ENCODE results near the gene DYNC1H1.
"Not testable (repeated sequence)": the region's sequence is repeated elsewhere in the genome, so short reads cannot be mapped to it uniquely, and the experiment has no call there.

DYNC1H1 gene

GRCh38 chr14:101965770-101966722, 1.7 kb downstream of the DYNC1H1 start:
- no peak for DNase-seq

DNA sequence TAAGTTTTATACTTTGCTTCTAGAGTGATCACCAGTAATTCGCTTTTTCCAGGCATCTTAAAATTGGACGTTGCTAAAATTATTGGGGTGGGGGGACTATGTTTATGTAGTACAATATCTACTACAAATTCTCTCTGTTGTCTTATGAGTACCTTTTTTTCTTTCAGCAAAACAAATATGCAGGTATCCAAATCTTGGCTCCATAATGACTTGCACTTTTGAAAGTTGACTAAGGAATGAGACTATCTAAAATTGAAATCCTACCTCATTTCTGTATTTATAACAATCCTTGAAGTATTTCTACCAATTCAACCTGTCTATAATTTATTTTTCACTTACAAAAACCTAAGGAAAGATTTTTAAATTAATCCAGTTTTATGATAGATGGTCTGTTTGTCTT, 2.4 kb downstream of the DYNC1H1 start:
- no peak for DNase-seq

- DNase-seq: no peak
Measured at GRCh38 chr14:101968186-101968585, 3.8 kb downstream of the DYNC1H1 start.

- DNase-seq: no peak
Measured at GRCh38 chr14:101969481-101969880, 5.1 kb downstream of the DYNC1H1 start.

DNA sequence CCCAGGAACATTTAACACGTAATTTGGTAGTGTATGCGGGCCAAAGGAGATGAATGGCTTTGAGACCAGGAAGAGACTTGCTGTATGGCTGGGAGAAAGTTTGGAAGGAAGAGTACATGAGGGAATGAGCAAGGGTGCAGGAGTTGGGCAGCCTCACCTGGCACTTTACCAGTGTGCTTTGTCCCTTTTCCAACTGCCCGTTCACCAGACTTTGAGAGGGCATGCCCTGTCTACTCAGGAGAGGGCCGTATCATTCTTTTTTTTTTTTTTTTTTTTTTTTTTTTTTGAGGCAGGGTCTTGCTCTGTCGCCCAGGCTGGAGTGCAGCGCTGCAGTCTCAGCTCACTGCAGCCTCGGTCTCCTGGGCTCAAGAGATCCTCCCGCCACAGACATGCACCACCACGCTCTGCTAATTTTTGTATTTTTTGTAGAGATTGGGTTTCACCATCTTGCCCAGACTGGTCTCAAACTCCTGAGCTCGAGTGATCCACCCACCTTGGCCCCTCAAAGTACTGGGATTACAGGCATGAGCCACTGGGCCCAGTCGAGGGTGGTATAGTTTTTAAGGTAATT, 6.5 kb downstream of the DYNC1H1 start:
- no peak for DNase-seq

- not testable (repeated sequence) for DNase-seq
Measured at GRCh38 chr14:101971458-101971857, 7.1 kb downstream of the DYNC1H1 start.

DNA sequence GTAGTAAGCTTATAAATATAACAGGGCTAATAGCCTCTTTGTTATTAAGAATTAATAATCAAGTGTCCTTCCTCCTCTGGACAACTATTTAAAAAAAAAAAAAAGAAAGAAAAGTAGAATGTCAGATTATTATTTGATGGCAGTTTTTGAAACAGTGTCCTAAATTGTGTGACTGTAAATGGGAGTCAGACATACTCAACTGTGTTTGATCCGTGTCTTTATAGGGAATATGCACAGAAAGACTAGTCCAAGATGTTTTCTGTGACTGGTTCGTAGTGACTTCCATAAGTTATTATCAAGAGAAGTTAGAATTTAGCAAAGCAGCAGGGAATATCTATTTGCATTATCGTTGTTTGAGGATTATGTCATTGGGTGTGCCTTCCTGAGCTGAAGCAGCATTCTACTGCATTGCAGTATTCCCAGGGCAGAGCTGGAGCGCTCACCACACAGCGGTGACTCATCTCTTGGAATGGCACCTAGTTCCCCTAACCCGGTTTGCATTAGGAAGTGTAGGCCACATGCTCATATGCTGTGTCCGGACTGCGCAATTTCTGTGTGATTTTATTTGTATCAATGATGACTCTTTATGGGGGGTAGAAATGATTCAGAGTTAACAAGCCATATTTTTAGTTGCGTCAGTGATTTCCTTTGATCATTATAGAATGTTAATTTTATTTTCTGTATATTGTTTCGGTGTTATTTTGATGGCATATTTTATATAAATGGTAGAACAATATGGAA, 7.9 kb downstream of the DYNC1H1 start:
- no peak for DNase-seq

GRCh38 chr14:101973356-101973755, 9.0 kb downstream of the DYNC1H1 start:
- DNase-seq: no peak

- DNase-seq: no peak
Measured at GRCh38 chr14:101975231-101975630, 10.9 kb downstream of the DYNC1H1 start.

DNA sequence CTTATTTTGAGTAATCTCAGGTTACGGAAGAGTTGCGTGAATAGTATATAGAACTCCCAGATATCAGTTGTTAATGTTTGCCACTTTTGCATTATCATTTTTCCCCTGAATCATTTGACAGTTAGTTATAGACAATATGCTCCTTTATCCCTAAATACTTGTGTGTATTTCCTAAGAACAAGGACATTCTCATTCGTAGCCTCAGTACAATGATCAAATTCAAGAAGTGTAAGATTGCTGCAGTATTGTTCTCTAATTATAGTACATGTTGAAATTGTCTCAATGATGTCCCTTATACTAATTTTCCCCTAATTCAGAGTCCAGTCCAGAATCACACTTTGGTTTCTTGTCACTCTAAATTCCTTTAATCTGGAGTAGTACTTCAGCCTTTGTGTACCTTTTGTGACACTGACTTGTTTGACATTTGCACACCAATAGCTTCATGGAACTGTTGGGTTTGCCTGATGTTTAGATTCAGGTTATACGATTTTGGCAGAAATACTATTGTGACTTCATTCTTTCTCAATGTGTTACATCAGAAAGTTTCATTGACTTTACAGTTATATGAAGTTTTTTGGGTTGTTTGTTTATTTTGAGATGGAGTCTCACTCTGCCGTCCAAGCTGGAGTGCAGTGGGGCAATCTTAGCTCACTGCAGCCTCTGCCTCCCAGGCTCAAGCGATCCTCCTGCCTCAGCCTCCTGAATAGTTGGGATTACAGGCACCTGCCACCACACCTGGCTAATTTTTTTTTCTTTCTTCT, 13.1 kb downstream of the DYNC1H1 start:
- no peak for DNase-seq

GRCh38 chr14:101979666-101980065, 15.3 kb downstream of the DYNC1H1 start:
- DNase-seq: no peak

DNA sequence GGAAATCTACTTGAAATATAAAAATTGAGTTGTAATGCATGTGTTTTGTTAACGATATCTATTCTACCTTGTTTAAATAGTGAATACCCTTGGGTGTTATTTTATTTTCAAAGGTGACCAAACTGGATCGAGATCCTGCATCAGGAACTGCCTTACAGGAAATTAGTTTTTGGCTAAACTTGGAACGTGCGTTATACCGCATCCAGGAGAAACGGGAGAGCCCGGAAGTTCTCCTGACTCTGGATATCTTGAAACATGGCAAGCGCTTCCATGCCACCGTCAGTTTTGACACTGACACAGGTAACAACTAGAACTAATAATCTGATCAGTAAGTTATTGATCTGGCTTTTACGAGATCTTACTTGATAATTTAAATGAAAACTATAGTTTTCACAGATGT, 15.9 kb downstream of the DYNC1H1 start:
- DNase-seq: no peak

GRCh38 chr14:101980700-101981099, 16.3 kb downstream of the DYNC1H1 start:
- DNase-seq: no peak

DNA sequence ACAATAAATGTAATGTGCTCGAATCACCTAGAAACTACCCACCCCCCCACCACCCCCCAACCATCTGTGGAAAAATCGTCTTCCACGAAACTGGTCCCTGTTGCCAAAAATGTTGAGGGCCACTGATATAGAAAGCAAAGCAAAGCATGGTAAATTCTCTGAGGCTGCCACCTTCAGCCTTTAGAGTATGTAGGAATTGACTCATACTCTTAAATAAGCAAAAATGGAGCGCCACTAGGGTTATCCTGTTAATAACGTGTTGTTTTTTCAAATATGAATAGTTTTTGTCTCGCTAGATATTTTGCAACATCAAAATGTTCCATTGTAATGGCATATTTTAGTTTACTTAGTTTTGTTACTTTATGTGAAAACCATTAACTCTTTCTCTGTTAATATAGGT, 18.2 kb downstream of the DYNC1H1 start:
- no peak for DNase-seq

DNA sequence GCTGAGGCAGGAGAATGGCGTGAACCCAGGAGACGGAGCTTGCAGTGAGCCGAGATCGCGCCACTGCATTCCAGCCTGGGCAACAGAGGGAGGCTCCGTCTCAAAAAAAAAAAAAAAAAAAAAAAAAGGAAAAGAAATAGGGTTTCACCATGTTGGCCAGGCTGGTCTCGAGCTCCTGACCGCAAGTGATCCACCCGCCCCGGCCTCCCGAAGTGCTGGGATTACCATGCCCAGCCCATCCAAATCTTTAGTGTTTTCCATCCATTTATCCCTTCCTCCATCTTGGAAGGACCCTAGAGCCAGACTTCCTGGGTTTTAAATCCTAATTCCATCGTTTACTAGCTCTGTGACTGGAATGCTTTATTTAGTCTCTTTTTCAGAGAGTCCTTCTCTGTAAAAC, 20.5 kb downstream of the DYNC1H1 start:
- DNase-seq: not testable (repeated sequence)

DNA sequence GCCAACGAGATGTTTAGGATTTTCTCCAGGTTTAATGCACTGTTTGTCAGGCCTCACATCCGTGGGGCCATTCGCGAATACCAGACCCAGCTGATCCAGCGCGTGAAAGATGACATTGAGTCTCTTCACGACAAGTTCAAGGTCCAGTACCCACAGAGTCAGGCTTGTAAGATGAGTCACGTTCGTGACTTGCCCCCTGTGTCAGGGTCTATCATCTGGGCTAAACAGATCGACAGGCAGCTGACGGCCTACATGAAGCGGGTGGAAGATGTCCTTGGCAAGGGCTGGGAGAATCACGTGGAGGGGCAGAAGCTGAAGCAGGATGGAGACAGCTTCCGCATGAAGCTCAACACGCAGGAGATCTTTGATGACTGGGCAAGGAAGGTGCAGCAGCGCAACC, 21.6 kb downstream of the DYNC1H1 start:
- DNase-seq: no peak

DNA sequence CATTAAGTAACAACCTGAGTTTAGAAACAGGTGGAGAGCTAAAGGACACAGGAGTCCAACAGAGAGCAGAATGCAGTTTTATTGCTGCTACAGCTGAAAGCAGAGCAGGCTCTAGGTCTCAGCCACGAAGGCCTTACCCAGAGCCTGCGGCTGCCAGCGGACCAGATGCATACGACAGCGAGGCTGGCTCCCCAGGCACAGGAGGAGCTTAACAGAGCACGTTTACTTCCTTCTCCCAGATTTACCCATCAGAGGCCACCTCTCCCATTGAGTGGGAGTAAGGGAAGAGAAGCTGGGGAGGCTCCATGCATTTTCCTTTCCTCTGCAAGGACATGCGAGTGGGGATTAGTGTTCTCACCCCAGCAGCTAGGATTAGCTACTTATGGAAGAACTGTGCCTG, 22.6 kb downstream of the DYNC1H1 start:
- DNase-seq: no peak

DNA sequence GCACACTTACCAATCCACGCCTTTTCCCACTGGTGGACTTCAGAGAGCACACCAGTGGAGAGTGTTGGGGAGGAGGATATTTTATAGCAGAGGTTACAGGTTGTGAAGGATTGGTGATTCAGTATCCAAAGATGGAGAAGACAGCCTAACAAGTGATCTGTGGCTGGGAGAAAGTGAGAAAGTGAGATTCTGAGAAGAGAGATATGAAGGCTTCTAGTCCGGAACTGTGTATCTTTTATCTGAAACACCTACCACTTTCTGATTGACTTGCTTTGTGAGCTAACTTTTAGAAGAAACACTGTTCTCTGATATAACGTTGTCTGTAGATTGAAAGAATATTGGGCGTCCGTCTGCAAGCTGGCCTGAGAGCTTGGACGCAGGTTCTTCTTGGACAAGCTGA, 24.0 kb downstream of the DYNC1H1 start:
- DNase-seq: no peak

DNA sequence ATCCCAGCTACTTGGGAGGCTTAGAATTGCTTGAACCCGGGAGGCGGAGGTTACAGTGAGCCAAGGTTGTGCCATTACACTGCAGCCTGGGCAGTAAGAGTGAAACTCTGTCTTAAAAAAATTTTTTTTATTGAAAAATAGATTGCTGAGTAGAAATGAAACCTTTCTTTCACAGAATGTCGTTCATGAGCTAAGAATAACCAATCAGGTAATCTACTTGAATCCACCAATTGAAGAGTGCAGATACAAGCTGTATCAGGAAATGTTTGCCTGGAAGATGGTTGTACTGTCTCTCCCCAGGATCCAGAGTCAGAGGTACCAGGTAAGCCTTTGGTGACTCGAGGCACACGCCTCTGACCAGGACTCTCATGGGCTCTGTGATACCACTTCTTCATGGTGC, 27.0 kb downstream of the DYNC1H1 start:
- no peak for DNase-seq

GRCh38 chr14:101992708-101993107, 28.3 kb downstream of the DYNC1H1 start:
- DNase-seq: no peak

GRCh38 chr14:101997429-101998336, 33.3 kb downstream of the DYNC1H1 start:
- DNase-seq: no peak

DNA sequence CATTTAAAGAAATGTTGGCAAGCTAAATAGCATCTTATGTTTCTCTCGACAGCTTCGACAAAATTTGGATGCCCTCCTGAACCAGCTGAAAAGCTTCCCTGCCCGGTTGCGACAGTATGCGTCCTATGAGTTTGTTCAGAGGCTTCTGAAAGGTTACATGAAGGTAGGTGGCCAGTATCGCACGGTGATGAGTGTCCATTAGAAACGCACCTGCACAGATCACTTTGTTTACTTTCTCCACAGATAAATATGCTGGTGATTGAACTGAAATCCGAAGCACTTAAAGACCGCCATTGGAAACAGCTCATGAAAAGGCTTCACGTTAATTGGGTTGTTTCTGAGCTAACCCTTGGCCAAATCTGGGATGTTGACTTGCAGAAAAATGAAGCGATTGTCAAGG, 36.5 kb downstream of the DYNC1H1 start:
- DNase-seq: no peak

Data from CD4-positive, alpha-beta T cell treated with Interleukin-10 for 1 hour (primary cell).